ENCODE measurements around the gene TOMM70.
"Not testable (repeated sequence)": the region's sequence is repeated elsewhere in the genome, so short reads cannot be mapped to it uniquely, and the experiment has no call there.

Gene TOMM70
- total RNA-seq: 56.5 to 277 (median 123) reads per million in 9 experiments

DNA sequence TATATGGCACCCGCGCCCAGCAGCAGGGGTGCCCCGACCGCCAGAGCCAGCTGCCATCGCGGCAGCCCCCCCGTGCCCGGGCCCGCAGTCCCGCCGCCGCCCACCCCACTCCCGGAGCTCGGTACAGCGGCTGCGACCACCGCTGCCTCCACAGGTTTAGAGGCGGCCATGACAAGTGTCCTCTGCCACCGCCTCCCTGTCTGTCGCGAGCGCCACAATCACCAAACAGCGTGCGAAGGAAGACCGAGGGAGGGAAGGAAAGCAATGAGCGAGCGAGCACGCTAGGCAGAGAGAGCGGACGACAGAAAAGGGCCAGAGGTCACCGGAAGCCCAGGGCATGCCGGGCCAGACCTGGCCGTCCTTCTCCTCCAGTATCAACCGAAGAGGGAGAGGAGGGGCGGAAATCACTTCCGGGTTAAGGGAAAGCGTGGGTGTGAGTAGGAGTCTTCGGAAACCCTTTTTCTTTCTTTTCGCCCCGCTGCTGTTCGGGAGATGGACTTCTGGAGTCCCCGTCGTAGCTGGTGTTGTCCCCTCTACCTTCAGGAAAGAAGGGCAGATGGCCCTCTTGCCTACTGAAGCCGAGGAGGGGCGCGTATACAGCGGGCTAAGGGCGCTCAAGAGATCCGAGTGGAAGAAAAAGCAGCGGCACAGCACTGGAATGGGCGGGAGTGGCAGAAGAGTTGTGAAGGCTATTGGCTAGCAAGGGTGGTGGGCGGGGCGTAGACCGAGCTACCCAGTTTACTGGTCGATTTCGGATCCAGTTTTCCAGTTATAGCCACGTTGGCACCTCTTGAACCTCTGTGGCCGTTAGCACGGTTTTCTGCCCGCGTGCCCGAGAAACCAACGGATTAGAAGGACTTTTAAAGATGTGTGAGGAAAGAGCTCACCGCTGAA is at the start of gene TOMM70, which contains the start of gene LNP1:
TOMM70 (minus strand) TSS at position 310 of the 894 bp plus-strand sequence; CDS start at position 170, 140 bp downstream.
LNP1 (plus strand) TSS at position 760 of the 894 bp plus-strand sequence. CDS start 28,191 bp downstream, outside the sequence.
- peaks cover 16% of the 10 kb centered on the region for H3K36me3 Mint-ChIP-seq (ENCODE audit: insufficient read depth)
- no peaks in the 10 kb centered on the region for H3K9me3 Mint-ChIP-seq
- DNase-seq (peak; percentile 87 to 94 (median 94)), ATAC-seq (replicated peaks) (peak; percentile 83)
- peak within 1 kb of the TSS; percentile 94 to 98 for H3K4me3 Mint-ChIP-seq
- peak within 1 kb of the TSS; percentile 93 to 97 for H3K27ac Mint-ChIP-seq
- peaks cover 22 to 43% of the 10 kb centered on the region in 2 donors for H3K4me1 Mint-ChIP-seq (ENCODE audit: low read depth in 2 of 2)
- no peaks in the 10 kb centered on the region for H3K27me3 Mint-ChIP-seq

DNA sequence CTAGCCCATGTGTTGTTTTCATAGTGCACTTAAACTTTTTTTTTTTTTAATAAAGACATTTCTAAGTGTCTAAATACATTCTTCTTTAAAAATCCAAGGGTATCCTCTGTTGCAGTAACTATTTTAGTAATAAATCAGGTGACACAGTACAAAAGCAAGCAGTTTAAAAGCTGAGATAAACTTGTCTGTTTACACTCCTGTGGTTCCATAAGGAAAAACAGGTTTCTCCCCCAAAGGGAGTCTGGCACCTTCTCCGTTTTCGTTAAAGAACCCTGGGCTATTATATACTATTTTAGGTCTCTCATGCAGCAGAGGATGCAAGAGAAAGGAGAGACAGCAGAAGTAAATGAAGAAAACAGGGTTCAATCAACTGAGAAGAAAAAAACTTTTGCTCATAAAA is 48.3 kb upstream of the TOMM70 start:
- no peak for DNase-seq
- Mint-ChIP-seq H3K27me3 (no peaks in the 10 kb centered on the region), H3K9me3 (no peaks in the 10 kb centered on the region), H3K4me3 (no peak overlapping the region), H3K27ac (no peak overlapping the region), H3K4me1 (ENCODE audit: low read depth in 2 of 2) (no peaks in the 10 kb centered on the region), H3K36me3 (ENCODE audit: insufficient read depth) (no peaks in the 10 kb centered on the region)
- no peak for ATAC-seq (replicated peaks)

DNA sequence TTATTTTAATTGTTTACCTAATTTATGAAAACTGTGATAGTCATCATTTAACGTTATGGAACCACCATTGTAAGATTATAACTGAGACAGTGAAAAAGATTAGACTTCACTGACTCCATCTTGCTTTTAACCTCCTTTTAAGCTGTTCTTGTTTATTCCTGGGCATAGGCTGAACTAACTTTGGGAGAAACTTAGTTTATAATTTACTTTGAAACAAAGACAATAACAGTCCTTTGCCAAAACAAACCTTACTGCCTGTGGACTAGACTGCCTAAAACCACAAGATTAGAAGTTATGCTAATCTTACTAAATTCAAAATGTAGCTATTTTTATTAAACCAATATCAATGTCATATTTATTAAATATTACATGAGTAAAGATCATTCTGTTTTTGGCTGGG is 47.2 kb upstream of the TOMM70 start:
- no peak for ATAC-seq (replicated peaks)
- H3K27me3 Mint-ChIP-seq: no peaks in the 10 kb centered on the region
- H3K4me1 Mint-ChIP-seq (ENCODE audit: low read depth in 2 of 2): no peaks in the 10 kb centered on the region
- no peak overlapping the region for H3K27ac Mint-ChIP-seq
- no peak overlapping the region for H3K4me3 Mint-ChIP-seq
- H3K36me3 Mint-ChIP-seq (ENCODE audit: insufficient read depth): no peaks in the 10 kb centered on the region
- DNase-seq: no peak
- H3K9me3 Mint-ChIP-seq: no peaks in the 10 kb centered on the region

DNA sequence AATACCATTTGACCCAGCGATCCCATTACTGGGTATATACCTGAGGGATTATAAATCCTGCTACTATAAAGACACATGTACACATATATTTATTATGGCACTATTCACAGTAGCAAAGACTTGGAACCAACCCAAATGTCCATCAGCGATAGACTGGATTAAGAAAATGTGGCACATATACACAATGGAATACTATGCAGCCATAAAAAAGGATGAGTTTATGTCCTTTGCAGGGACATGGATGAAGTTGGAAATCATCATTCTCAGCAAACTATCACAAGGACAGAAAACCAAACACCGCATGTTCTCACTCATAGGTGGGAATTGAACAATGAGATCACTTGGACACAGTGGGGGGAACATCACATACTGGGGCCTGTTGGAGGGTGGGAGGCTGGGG is 46.2 kb upstream of the TOMM70 start:
- H3K4me1 Mint-ChIP-seq (ENCODE audit: low read depth in 2 of 2); H3K27me3 Mint-ChIP-seq; DNase-seq; H3K36me3 Mint-ChIP-seq (ENCODE audit: insufficient read depth); H3K4me3 Mint-ChIP-seq; H3K9me3 Mint-ChIP-seq; ATAC-seq (replicated peaks); H3K27ac Mint-ChIP-seq: not testable (repeated sequence)

DNA sequence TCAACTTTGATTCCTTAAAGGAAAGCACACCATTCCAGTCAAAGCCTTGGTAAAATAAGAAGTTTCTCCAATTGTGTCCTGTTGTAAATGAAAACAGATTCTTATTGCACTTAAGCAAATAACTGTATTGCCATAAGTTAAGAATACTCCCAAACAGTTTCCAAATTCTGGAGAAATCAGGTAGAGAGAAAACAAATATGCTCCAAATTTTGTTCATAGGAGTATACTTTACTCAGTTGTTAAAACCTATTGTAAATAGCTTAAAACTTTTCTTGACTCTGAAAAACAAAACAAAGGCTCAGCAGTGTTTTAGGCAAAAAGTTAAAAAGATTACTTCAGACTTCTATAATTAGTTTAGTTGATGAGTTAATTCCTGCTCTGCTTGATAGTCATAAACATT is 42.8 kb upstream of the TOMM70 start:
- Mint-ChIP-seq H3K27me3 (no peaks in the 10 kb centered on the region), H3K4me3 (no peak overlapping the region), H3K27ac (no peak overlapping the region), H3K4me1 (ENCODE audit: low read depth in 2 of 2) (peaks cover 0 to 7% of the 10 kb centered on the region in 2 donors), H3K36me3 (ENCODE audit: insufficient read depth) (no peaks in the 10 kb centered on the region), H3K9me3 (no peaks in the 10 kb centered on the region)
- no peak for ATAC-seq (replicated peaks)
- DNase-seq: no peak

DNA sequence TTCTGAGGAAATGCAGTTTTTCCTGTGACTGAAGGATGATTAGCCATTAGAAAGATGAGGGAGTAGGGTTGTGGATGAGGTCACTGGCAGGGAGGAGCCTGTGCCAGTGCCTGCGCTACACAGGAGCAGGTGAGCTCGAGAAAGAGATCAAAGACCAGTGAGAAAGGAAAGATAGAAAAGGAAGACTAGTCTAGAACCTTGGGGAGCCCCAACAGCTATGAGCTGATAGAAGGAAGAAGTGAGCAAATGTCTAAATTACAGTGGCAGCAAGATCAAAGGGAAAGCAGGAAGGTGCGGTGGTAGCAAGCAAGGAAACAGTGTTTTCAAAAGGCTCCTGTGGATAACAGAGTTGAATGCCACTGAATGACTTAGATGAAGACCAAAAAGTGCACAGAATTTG is 40.0 kb upstream of the TOMM70 start:
- no peaks in the 10 kb centered on the region for H3K9me3 Mint-ChIP-seq
- no peak overlapping the region for H3K4me3 Mint-ChIP-seq
- H3K4me1 Mint-ChIP-seq (ENCODE audit: low read depth in 2 of 2): peaks cover 0 to 7% of the 10 kb centered on the region in 2 donors
- ATAC-seq (replicated peaks) (no peak), DNase-seq (no peak)
- H3K36me3 Mint-ChIP-seq (ENCODE audit: insufficient read depth): no peaks in the 10 kb centered on the region
- H3K27ac Mint-ChIP-seq: no peak overlapping the region
- no peaks in the 10 kb centered on the region for H3K27me3 Mint-ChIP-seq

DNA sequence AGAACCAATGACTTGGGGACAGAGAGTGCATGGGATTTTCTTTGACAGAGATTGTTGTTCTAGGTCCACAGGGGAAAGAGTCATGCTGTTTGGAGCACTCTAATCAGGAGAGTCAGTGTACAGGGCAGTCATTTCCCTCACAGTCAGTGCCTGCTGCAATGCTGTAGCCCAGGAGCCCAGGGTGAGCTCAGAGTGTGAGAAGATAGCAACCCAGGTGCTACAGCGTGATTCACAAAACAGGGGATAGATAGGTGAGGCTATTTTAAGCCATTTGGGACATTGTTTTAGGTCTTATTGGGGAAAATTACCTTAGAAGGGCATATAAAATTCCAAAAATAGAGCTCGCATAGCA is 37.7 kb upstream of the TOMM70 start:
- Mint-ChIP-seq H3K9me3 (no peaks in the 10 kb centered on the region), H3K36me3 (ENCODE audit: insufficient read depth) (no peaks in the 10 kb centered on the region), H3K4me1 (ENCODE audit: low read depth in 2 of 2) (peaks cover 0 to 7% of the 10 kb centered on the region in 2 donors), H3K4me3 (no peak overlapping the region), H3K27me3 (no peaks in the 10 kb centered on the region), H3K27ac (no peak overlapping the region)
- DNase-seq (no peak), ATAC-seq (replicated peaks) (no peak)

DNA sequence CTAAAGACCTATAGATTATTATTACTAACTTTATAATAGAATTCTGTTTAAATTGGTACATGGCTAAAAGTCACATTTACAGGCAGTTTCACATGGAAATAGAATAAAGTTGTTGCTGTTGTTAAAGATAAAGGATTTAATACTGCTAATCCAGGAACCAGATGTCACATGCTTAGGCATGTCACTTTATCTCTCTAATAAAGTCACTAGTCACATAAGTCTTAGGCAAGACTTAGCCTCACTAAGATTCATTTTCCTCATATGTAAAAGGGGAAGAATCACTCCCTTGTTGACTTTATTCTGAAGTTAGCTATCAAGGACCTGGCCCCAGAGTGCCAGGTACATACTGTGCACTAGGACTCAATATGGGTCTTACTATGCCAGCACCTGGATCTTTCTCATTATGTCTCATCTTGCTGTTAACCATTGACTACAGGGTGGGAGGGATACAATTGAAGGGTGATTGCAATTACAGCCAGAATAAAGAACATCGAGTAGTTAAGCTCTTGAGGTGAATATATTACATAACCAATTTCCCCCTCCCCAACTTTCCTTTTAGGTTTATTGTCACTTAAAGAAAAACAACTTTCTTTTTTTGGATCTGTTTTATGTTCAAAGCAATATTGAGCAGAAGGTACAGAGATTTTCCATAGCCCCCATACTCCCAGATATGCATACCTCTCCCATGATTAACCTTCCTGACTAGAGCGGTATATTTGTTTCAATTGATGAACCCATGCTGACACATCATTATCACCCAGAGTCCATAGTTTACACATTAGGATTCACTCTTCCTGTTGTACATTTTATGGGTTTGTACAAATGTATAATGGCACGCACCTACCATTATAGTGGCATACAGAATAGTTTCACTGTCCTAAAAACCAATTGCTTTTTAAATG is 37.1 kb upstream of the TOMM70 start:
- no peaks in the 10 kb centered on the region for H3K36me3 Mint-ChIP-seq (ENCODE audit: insufficient read depth)
- no peak for ATAC-seq (replicated peaks)
- no peaks in the 10 kb centered on the region for H3K27me3 Mint-ChIP-seq
- H3K4me3 Mint-ChIP-seq: no peak overlapping the region
- no peak overlapping the region for H3K27ac Mint-ChIP-seq
- no peak for DNase-seq
- H3K4me1 Mint-ChIP-seq (ENCODE audit: low read depth in 2 of 2): peaks cover 1 to 7% of the 10 kb centered on the region in 2 donors
- no peaks in the 10 kb centered on the region for H3K9me3 Mint-ChIP-seq

DNA sequence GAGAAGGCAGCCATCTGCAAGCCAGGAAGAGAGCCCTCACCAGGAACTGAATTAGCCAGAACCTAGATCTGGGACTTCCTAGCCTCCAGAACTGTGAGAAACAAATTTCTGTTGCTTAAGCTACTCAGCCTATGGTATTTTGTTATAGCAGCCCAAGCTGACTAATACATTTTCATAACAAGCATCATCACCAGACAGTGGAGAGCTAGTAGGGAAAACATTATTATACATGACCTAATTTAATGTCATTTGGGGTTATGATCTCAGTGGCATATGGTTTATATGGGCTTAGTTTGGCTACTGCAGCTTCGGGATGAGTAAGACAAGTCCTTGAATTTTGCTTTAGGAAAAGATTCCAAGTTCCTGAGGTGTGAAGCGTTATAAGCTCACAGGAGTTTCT is 36.1 kb upstream of the TOMM70 start:
- Mint-ChIP-seq H3K27me3 (no peaks in the 10 kb centered on the region), H3K27ac (no peak overlapping the region), H3K9me3 (no peaks in the 10 kb centered on the region), H3K4me3 (no peak overlapping the region), H3K36me3 (ENCODE audit: insufficient read depth) (no peaks in the 10 kb centered on the region), H3K4me1 (ENCODE audit: low read depth in 2 of 2) (peaks cover 1 to 7% of the 10 kb centered on the region in 2 donors)
- DNase-seq (no peak), ATAC-seq (replicated peaks) (no peak)

DNA sequence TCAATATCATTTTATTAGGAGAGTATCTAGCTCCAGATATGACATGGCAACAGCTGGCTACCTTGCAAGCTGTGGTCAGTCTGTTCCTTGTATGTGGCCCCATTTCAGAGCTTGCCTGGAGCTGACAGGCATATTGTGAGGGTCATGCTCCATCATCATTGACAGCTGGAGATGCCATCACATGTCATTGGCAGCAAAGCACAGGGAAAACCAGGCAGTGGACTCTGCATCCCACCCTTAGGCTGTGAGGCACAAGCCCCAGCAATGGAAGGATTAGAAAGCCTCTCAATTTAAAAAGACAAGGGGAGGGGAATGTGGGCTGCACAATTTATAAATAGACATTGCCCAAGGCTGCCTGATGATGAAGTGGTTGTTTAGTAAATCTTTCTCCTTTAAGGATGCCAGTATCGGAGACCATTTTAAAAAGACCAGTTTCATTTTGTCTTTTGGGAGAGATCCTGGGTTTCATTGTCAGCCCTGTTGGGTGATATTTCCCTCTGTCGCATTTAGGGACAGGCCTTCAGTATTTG is 28.4 kb upstream of the TOMM70 start:
- ATAC-seq (replicated peaks) (no peak), DNase-seq (no peak)
- Mint-ChIP-seq H3K27me3 (peaks cover 20 to 36% of the 10 kb centered on the region in 2 donors), H3K27ac (no peak overlapping the region), H3K4me1 (ENCODE audit: low read depth in 2 of 2) (peaks cover 0 to 1% of the 10 kb centered on the region in 2 donors), H3K36me3 (ENCODE audit: insufficient read depth) (no peaks in the 10 kb centered on the region), H3K4me3 (no peak overlapping the region), H3K9me3 (no peaks in the 10 kb centered on the region)

DNA sequence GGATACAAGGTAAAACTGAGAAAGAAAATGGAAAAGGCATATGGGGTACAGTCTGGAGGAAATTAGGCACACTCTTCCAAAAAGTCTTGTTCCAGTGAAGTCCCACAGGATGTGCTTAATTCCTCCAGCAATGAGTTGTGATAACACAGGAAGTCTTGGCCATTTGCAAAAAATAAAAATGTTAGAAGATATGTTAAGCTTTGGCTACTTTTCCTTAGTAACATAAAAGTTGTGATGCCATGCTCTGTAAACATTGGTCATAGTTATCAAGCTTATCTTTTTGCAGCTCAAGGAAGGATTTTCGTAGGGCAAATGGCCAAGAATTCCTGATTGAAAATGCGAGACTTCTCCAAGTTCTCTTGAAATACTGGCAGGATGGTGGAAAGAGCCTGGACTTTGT is 26.8 kb upstream of the TOMM70 start:
- no peaks in the 10 kb centered on the region for H3K9me3 Mint-ChIP-seq
- peaks cover 20 to 42% of the 10 kb centered on the region in 2 donors for H3K27me3 Mint-ChIP-seq
- no peak for ATAC-seq (replicated peaks)
- no peak for DNase-seq
- no peaks in the 10 kb centered on the region for H3K4me1 Mint-ChIP-seq (ENCODE audit: low read depth in 2 of 2)
- H3K36me3 Mint-ChIP-seq (ENCODE audit: insufficient read depth): no peaks in the 10 kb centered on the region
- no peak overlapping the region for H3K27ac Mint-ChIP-seq
- H3K4me3 Mint-ChIP-seq: no peak overlapping the region

DNA sequence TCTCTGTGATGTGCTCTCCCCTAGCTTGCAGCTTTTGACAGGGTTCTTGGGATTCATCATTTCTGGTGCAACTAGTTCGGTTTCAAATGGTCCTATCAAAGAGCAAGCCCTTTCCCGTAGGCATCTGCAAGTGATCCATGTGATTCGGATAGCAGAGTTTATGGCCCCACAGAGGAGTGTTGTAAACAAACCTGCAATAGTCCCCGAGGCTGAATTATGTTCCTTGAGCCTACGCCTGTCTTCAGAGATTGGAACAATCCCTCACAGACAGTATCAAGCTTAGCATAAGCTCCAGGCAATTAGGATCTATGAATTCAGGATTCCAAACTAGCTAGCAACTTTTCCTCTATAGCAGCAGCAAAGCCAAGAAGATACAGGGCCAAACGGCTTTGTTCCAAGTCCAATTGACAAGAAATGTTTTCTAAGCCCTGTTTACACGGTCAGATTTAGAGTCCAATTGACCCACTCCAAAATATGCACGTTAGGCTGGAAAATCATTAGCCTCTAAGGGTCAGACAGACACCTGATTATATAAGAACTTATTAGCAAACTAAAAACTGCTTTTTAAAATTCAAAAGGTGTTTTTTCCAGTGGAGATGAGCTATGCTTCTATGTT is 25.3 kb upstream of the TOMM70 start:
- Mint-ChIP-seq H3K36me3 (ENCODE audit: insufficient read depth) (no peaks in the 10 kb centered on the region), H3K4me1 (ENCODE audit: low read depth in 2 of 2) (no peaks in the 10 kb centered on the region), H3K9me3 (no peaks in the 10 kb centered on the region), H3K27ac (no peak overlapping the region), H3K4me3 (no peak overlapping the region), H3K27me3 (peaks cover 20 to 42% of the 10 kb centered on the region in 2 donors)
- DNase-seq (no peak), ATAC-seq (replicated peaks) (no peak)

DNA sequence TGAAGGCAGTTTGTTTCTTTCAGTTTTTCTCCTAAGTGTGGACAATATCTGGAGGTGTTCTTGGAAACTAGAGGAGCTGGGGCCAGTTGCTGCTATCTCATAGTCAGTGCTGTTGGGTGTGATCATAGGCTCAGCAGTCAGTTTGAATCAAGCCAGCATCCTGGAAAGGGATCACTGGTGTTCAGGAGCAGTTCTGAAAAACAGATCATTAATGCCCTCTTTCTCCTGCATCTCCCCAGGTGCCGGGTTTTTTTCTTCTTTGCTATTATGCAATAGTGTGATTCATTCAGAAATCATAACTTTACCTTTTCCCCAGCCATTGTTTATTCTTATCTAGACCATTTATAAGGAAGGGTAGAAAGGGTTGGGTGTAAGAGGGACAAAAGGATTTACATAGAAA is 24.4 kb upstream of the TOMM70 start:
- Mint-ChIP-seq H3K4me1 (ENCODE audit: low read depth in 2 of 2) (no peaks in the 10 kb centered on the region), H3K27me3 (peaks cover 20 to 42% of the 10 kb centered on the region in 2 donors), H3K27ac (no peak overlapping the region), H3K9me3 (no peaks in the 10 kb centered on the region), H3K36me3 (ENCODE audit: insufficient read depth) (no peaks in the 10 kb centered on the region), H3K4me3 (no peak overlapping the region)
- DNase-seq (no peak), ATAC-seq (replicated peaks) (no peak)

Data from effector memory CD8-positive, alpha-beta T cell (primary cell).